HL-60 (cell line): ENCODE measurements around the gene IQCK.

Experiments
- CTCF ChIP-seq: IDR thresholded peaks from one replicate; pipeline ENCODE4 v1.5.1; 2011; ENCODE audit warnings: low read length, control low read depth, inconsistent platforms; ENCODE audit not compliant: insufficient read depth
- GABPA ChIP-seq: IDR thresholded peaks from 2 replicates; pipeline ENCODE4 v1.6.1; 2012; ENCODE audit warnings: low read depth
- POLR2AphosphoS5 ChIP-seq: IDR thresholded peaks from 2 replicates; pipeline ENCODE4 v1.6.1; 2012; ENCODE audit warnings: low read depth
- REST ChIP-seq: IDR thresholded peaks from 2 replicates; pipeline ENCODE4 v1.6.1; 2012; ENCODE audit warnings: low read depth; ENCODE audit not compliant: insufficient replicate concordance
- SPI1 ChIP-seq: IDR thresholded peaks from 2 replicates; pipeline ENCODE4 v1.6.1; 2012; ENCODE audit warnings: low read depth, mild to moderate bottlenecking, borderline replicate concordance

GRCh38 chr16:19681637-19682036 is 36.4 kb upstream of the IQCK start:
- TF ChIP-seq GABPA (no peak), POLR2AphosphoS5 (no peak), REST (no peak), CTCF (no peak), SPI1 (no peak)
